Activated T-helper 1 cell treated with anti-CD3 and anti-CD28 coated beads, Interleukin-2, amount 50 U/mL, for 16 hours (primary cell): ENCODE data around the gene SEC16A.

Experiments
- DNase-seq, 2 donors: peaks; one replicate each; pipeline ENCODE4 v3.0.0-alpha.2; 2020; ENCODE audit warnings: low read depth in 1 of 2, low spot score in 1 of 2

Gene SEC16A, protein sequence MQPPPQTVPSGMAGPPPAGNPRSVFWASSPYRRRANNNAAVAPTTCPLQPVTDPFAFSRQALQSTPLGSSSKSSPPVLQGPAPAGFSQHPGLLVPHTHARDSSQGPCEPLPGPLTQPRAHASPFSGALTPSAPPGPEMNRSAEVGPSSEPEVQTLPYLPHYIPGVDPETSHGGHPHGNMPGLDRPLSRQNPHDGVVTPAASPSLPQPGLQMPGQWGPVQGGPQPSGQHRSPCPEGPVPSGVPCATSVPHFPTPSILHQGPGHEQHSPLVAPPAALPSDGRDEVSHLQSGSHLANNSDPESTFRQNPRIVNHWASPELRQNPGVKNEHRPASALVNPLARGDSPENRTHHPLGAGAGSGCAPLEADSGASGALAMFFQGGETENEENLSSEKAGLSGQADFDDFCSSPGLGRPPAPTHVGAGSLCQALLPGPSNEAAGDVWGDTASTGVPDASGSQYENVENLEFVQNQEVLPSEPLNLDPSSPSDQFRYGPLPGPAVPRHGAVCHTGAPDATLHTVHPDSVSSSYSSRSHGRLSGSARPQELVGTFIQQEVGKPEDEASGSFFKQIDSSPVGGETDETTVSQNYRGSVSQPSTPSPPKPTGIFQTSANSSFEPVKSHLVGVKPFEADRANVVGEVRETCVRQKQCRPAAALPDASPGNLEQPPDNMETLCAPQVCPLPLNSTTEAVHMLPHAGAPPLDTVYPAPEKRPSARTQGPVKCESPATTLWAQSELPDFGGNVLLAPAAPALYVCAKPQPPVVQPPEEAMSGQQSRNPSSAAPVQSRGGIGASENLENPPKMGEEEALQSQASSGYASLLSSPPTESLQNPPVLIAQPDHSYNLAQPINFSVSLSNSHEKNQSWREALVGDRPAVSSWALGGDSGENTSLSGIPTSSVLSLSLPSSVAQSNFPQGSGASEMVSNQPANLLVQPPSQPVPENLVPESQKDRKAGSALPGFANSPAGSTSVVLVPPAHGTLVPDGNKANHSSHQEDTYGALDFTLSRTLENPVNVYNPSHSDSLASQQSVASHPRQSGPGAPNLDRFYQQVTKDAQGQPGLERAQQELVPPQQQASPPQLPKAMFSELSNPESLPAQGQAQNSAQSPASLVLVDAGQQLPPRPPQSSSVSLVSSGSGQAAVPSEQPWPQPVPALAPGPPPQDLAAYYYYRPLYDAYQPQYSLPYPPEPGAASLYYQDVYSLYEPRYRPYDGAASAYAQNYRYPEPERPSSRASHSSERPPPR (N-terminal part only)

GRCh38 chr9:136482793-136483588, at the start of gene SEC16A:
SEC16A (minus strand) TSS chr9:136483040; CDS start chr9:136477615, 5,425 bp downstream.
- DNase-seq: peak; percentile 100

- DNase-seq: no peak
These were observed 49.3 kb upstream of the SEC16A start for GRCh38 chr9:136531904-136532798.

- no peak for DNase-seq
These were observed 48.5 kb upstream of the SEC16A start for GRCh38 chr9:136531186-136531903.

- no peak for DNase-seq
These were observed 47.7 kb upstream of the SEC16A start for GRCh38 chr9:136530461-136531089.

DNA sequence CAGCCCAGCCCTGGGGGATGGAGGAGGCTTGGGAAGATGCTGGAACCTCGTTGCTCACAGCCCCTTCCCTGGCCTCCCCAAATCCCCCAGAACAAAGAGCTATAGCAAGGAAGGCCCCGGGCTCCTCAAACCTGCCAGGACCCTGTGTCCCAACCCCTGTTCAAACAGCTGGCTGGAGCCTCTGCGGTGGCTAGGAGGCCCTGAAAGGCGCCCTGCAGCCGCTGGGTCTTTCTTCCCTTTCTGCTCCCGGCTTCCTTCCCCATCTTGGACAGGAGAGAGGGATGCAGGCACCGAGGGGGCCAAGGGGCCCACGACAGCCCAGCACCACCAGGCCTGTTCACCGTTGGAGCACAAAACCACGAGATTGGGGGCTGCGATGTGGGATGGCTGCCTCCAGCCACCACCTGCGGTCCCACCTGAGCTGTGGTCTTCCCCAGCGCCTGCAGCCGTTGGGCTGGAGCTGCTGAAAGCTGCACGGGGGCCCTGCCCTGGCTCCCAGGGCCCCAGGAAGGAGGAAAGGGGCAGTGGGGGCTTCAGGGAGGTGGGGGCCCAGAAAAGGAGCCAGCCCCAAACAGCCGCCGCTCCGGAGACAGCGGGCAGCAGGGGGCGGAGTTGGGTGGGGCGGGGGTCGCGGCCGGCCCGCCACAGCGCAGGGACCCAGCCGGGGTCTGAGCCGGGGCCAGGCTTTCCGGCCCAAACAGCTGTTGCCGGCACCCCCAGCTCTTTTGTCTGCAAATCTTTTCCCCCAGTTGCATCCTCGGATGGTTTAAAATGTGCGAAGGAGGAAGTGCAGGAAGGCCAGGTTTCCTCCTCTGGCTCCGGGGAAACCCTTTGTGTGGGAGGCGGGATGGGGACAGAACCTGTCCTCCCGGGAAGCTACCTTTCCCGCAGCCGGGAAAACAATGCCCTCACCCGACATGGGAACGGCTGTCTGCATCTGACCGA, 46.9 kb upstream of the SEC16A start:
- DNase-seq: no peak

DNA sequence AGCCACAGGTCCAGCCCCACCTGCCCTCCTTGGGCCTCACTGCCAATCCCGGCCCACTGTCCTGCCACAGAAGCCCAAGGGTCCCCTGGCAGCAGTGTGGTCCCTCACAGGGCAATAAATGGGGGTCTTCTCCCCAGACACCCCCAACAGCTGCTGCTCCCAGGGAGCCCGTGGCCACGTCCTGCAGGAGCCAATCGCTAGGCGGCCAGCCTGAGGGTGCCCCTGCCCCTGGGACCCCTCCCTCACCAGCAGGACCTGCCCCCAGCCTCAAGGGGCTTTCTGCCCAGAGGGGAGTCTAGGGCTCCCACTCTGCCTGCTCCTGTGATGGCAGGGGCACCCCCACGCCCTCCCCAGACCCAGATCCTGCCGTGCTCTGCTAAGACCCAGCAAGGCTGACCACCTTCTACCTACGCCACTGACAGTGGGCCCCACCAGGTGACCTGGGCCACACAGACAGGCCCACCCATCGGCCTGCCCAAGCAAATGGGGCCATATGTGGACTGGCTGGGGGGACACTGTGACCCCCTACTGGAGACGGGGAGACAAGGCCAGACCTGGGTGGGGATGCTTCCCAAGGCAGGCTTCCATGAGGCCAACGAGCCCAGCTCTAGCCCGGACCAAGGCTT, 46.0 kb upstream of the SEC16A start:
- DNase-seq: no peak

GRCh38 chr9:136527721-136528710, 45.2 kb upstream of the SEC16A start:
- DNase-seq: no peak

DNA sequence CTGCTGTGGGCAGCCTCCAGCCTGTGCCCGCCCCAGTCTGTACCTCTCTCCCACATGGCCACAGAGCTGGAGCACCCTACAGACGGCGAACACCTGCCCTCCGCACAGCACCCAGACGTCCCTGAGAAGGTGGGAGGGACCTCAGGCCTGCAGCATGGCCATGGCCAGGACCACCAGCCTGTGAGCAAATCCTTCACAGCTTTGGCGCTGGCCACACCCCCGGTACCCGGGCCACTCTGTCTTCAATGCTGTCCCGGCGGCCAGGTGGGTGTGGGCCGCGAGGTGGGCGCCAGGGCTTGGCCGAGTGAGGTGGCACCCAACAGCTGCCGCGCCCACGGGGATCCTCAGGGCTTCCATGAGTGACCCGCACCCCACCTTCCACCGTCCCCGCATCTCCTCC, 44.3 kb upstream of the SEC16A start:
- no peak for DNase-seq

DNA sequence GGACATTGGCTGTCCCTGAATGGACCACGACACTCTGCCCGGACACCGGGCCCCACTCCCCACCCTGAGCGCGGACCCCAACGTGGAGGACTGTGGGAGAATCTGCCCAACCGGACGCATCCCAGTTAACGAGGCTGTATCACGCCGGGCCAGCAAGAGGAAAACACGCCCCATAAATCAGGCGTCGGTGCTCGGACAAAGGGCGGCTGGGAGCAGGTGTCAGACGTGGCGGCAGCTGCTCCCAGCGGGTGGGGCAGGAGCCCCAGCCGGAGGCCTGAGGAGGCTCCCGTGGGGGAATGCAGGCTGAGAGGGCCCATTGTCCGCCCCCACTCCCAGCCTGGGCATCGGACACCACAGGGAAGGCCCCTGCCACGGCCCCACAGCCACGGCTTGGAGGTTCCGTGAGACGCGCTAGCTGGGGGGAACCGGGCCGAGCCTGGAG, 43.8 kb upstream of the SEC16A start:
- DNase-seq: no peak

DNA sequence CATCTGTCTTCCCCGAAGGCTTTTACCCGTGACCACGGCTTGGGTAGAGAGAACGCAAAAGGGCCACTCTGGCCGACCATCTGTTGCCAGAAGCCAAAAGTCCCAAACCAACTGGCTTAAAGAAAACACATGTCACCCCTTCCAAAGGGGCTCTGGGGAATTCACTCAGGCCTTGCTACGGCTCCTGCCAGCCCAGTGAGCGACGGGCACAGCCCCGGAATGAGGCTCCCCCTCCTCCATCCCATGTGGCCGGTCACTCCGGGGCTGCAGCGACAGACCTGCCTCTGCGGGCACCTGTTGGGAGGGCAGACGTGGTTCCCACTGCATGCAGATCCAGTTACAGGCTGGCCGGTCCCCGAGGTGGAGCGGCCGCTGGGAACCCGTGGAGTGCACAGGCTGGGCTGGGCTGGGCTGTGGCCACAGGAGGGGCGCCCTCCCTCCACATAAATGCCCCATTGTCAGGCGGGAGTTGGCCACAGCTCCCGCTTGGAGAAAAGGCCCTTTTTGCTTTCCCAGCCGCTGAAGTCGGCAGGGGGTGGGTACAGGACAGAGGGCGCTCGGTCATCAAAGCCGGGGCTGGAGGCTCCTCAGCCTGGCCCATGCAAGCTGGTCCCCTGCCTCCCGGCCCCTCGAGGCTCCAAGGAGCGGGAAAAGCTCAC, 43.1 kb upstream of the SEC16A start:
- no peak for DNase-seq

DNA sequence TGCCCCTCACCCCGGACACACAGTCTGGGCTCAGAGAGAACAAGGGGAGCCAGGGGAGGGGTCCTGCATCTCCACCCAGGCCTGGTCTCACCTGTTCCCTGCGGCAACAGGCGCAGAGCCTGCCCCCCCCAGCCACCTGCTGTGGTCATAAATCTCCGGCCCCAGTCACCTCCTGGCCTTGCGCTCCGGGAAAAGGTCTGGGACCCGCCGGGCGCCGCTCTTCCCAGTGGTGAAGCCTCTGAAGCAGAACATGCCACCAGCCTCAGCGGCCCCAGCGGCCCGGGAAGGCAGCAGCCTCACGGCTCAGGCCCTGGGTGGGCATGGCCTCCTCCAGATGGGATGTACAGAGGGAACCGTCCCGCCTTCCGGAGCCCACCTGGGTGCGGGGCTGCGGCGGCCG, 42.4 kb upstream of the SEC16A start:
- no peak for DNase-seq

DNA sequence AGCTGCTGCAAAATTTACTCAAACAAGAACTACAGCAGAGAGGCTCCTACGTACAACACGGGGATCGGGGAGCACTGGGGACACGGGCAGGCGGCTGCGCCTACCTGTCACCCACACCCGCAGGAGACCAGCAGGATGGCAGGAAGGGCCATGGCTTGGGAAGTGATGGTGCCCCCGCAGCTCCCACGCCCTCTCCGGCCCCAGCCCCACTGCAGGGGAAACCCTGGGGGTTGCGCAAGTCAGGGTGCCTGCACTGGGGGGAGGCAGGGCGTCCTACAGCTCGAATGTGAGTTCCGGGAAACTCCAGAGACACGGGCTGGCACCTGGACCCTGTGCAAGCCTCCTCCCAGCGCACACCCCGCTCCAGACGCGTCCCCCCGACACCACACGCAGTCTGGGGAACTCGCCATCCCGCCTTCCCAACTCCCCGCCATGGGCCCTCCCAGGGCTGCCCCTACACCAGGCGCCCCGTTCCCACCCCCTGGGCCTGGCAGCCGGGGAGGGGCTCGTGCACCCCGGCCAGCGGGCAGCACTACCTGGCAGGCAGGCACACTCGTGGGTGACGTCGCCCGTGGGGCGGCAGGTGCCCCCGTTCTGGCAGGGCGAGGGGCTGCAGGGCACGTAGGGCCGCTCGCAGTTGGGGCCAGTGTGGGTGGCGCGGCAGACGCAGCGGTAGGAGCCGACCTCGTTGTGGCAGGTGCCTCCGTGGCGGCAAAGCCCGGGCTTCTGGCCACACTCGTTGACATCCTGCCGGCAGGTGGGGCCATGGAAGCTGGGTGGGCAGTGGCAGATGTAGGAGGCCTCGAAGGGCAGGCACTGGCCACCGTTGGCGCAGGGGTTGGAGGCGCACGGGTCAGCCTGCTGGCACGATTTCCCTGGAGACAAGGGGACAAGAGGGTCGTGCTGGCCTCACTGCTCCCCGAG, 39.7 kb upstream of the SEC16A start:
- no peak for DNase-seq

- DNase-seq: no peak
These were observed 38.7 kb upstream of the SEC16A start for GRCh38 chr9:136521537-136521936.

GRCh38 chr9:136520053-136520540, 37.3 kb upstream of the SEC16A start:
- no peak for DNase-seq
